SK-N-MC (cell line): ENCODE results near the gene PDCD7.

Experiments used
- EZH2 ChIP-seq: fragments of 200-600 bp; sonication (generic); IDR thresholded peaks from one replicate; pipeline ENCODE4 v1.6.1; 2017; ENCODE audit warnings: antibody characterized with exemption
- FOXP2 ChIP-seq: optimal IDR thresholded peaks from 2 replicates; pipeline ENCODE3; 2011; ENCODE audit warnings: mild to moderate bottlenecking, moderate library complexity; ENCODE audit not compliant: insufficient read depth; ENCODE audit errors: extremely low read length, control extremely low read depth
- POLR2AphosphoS5 ChIP-seq: IDR thresholded peaks from 2 replicates; pipeline ENCODE4 v1.6.1; 2012; ENCODE audit warnings: mild to moderate bottlenecking, low read depth, low read length, borderline replicate concordance

DNA sequence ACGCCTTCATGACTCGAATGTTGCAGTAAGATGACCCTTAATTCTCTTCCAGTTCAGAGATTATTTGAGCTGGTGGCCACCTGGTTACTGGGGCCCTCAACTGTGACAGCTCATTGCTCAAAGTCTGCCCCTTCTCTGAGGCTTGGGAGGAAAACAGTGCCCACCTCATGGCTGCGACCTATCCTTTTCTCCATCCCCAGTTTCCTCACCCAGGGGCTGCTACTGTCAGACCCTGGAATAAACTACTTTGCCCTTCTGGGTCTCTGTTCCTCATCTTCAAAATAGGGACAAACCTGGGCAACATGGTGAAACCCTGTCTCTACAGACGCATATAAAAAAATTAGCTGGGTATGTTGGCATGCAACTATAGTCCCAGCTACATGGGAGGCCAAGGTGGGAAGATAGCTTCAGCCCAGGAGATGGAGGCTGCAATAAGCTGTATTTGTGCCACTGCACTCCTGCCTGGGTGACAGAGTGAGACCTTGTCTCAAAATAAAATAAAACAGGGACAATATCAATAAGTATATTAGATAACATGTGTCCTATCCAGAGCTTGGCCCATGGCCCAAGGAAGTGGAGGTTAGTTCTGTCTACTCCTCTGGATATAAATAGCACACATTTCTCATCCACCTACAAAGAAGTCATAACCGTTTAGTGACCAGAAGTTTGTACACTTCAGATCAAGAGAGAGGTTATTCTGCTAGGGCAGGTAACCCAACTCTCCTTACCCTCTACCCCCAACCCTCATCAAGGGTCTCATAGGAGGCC is 63.6 kb downstream of the PDCD7 start:
- no peak for TF ChIP-seq EZH2
- no peak for TF ChIP-seq POLR2AphosphoS5
- no peak for TF ChIP-seq FOXP2
